HG03571 (cell line): Measurements from ENCODE around the gene KIF26B.

Experiments
- ATAC-seq: cut with Tn5 transposase; IDR thresholded peaks from one replicate; pipeline ENCODE4 v1.9.1; 2021; ENCODE audit not compliant: unreplicated experiment

The KIF26B gene

GRCh38 chr1:245484176-245484575 is 329.4 kb downstream of the KIF26B start:
- ATAC-seq, result no peak

- ATAC-seq, result no peak
Observed at GRCh38 chr1:245485996-245486395, 331.2 kb downstream of the KIF26B start.

- ATAC-seq, result no peak
Observed at GRCh38 chr1:245486775-245487470, 332.1 kb downstream of the KIF26B start.

GRCh38 chr1:245488346-245489129 is 333.8 kb downstream of the KIF26B start:
- ATAC-seq, result no peak

- no peak for ATAC-seq
Observed at GRCh38 chr1:245489838-245490237, 335.1 kb downstream of the KIF26B start.

GRCh38 chr1:245493029-245493428 is 338.2 kb downstream of the KIF26B start:
- no peak for ATAC-seq

GRCh38 chr1:245495681-245496080 is 340.9 kb downstream of the KIF26B start:
- no peak for ATAC-seq

- ATAC-seq, result no peak
Observed at GRCh38 chr1:245500546-245500945, 345.8 kb downstream of the KIF26B start.

- no peak for ATAC-seq
Observed at GRCh38 chr1:245501633-245502032, 346.8 kb downstream of the KIF26B start.

GRCh38 chr1:245503548-245503947 is 348.8 kb downstream of the KIF26B start:
- no peak for ATAC-seq

- ATAC-seq, result no peak
Observed at GRCh38 chr1:245510144-245510543, 355.4 kb downstream of the KIF26B start.

GRCh38 chr1:245512181-245512888 is 357.6 kb downstream of the KIF26B start:
- no peak for ATAC-seq

- ATAC-seq, result no peak
Observed at GRCh38 chr1:245512980-245513578, 358.3 kb downstream of the KIF26B start.

GRCh38 chr1:245516284-245516759 is 361.5 kb downstream of the KIF26B start:
- ATAC-seq, result no peak

GRCh38 chr1:245520611-245521010 is 365.8 kb downstream of the KIF26B start:
- no peak for ATAC-seq

GRCh38 chr1:245526141-245526540 is 371.4 kb downstream of the KIF26B start:
- no peak for ATAC-seq

GRCh38 chr1:245528258-245528635 is 373.5 kb downstream of the KIF26B start:
- no peak for ATAC-seq

- no peak for ATAC-seq
Observed at GRCh38 chr1:245530937-245531336, 376.2 kb downstream of the KIF26B start.

GRCh38 chr1:245537992-245538391 is 383.2 kb downstream of the KIF26B start:
- no peak for ATAC-seq

GRCh38 chr1:245538671-245539070 is 383.9 kb downstream of the KIF26B start:
- no peak for ATAC-seq

- ATAC-seq, result no peak
Observed at GRCh38 chr1:245541369-245541768, 386.6 kb downstream of the KIF26B start.
